Esophagus squamous epithelium (tissue), 4 donors: ENCODE results near the gene S100B.

Source experiments
- CTCF ChIP-seq, 6 experiments: fragments of 450-650 bp in 4 of 6; fragments of 200-600 bp in 2 of 6; sonication (generic) in 2 of 6; IDR thresholded peaks; one replicate each; pipeline ENCODE4 v1.5.1; 2016 to 2019; ENCODE audit warnings: antibody characterized with exemption in 6 of 6, mild to moderate bottlenecking in 4 of 6, moderate library complexity in 4 of 6
- POLR2A ChIP-seq, 4 donors: fragments of 450-650 bp; IDR thresholded peaks; one replicate each; pipeline ENCODE4 v1.6.1; 2017; ENCODE audit warnings: antibody characterized with exemption in 4 of 4, mild to moderate bottlenecking in 4 of 4, moderate library complexity in 3 of 4

GRCh38 chr21:46557919-46558392, 46.9 kb downstream of the S100B start:
- no peak for TF ChIP-seq CTCF (IDR thresholded peaks at IDR 0.05)
- TF ChIP-seq POLR2A (IDR thresholded peaks at IDR 0.05), result no peak
